HG03280 (cell line): ENCODE results near the gene P2RX3.
"Not testable (repeated sequence)": the region's sequence is repeated elsewhere in the genome, so short reads cannot be mapped to it uniquely, and the experiment has no call there.

Experiments used
- ATAC-seq: cut with Tn5 transposase; IDR thresholded peaks from one replicate; pipeline ENCODE4 v1.9.1; 2021; ENCODE audit warnings: mild to moderate bottlenecking, moderate library complexity; ENCODE audit not compliant: unreplicated experiment

Gene P2RX3

GRCh38 chr11:57348052-57348451 lies 9.9 kb downstream of the P2RX3 start:
- no peak for ATAC-seq

- no peak for ATAC-seq
These were observed 10.6 kb downstream of the P2RX3 start for GRCh38 chr11:57348636-57349313.

- ATAC-seq: no peak
These were observed 11.5 kb downstream of the P2RX3 start for GRCh38 chr11:57349491-57350274.

- ATAC-seq: no peak
These were observed 14.9 kb downstream of the P2RX3 start for GRCh38 chr11:57353036-57353435.

- no peak for ATAC-seq
These were observed 15.3 kb downstream of the P2RX3 start for GRCh38 chr11:57353446-57353845.

GRCh38 chr11:57353852-57354251 lies 15.7 kb downstream of the P2RX3 start:
- ATAC-seq: no peak

GRCh38 chr11:57354699-57355098 lies 16.5 kb downstream of the P2RX3 start:
- no peak for ATAC-seq

GRCh38 chr11:57356268-57356667 lies 18.1 kb downstream of the P2RX3 start:
- no peak for ATAC-seq

- no peak for ATAC-seq
These were observed 19.2 kb downstream of the P2RX3 start for GRCh38 chr11:57357310-57357709.

GRCh38 chr11:57357856-57358255 lies 19.7 kb downstream of the P2RX3 start:
- no peak for ATAC-seq

- no peak for ATAC-seq
These were observed 20.4 kb downstream of the P2RX3 start for GRCh38 chr11:57358543-57358961.

- ATAC-seq: no peak
These were observed 20.8 kb downstream of the P2RX3 start for GRCh38 chr11:57358991-57359390.

GRCh38 chr11:57359396-57359795 lies 21.2 kb downstream of the P2RX3 start:
- ATAC-seq: no peak

- ATAC-seq: no peak
These were observed 21.9 kb downstream of the P2RX3 start for GRCh38 chr11:57359896-57360690.

- no peak for ATAC-seq
These were observed 22.8 kb downstream of the P2RX3 start for GRCh38 chr11:57360991-57361390.

- ATAC-seq: not testable (repeated sequence)
These were observed 23.3 kb downstream of the P2RX3 start for GRCh38 chr11:57361420-57361819.

- no peak for ATAC-seq
These were observed 23.8 kb downstream of the P2RX3 start for GRCh38 chr11:57361926-57362325.

GRCh38 chr11:57363131-57364080 lies 25.3 kb downstream of the P2RX3 start:
- no peak for ATAC-seq

GRCh38 chr11:57364851-57365660 lies 26.9 kb downstream of the P2RX3 start:
- ATAC-seq: no peak
